ENCODE results near the gene HS1BP3.

The HS1BP3 gene

GRCh38 chr2:20654535-20654813 lies 3.6 kb upstream of the HS1BP3 start:
- H3K4me1 ChIP-seq (ENCODE audit: low read depth, poor library complexity, severe bottlenecking) = peaks cover 10% of the 10 kb centered on the region
- no peaks in the 10 kb centered on the region; the same call in 1 of the 2 replicates for H3K79me2 ChIP-seq (ENCODE audit: insufficient read depth, low read depth)
- no peak for TF ChIP-seq CTCF (conservative IDR thresholded peaks at IDR 0.05; ENCODE audit: low read depth, low read length)
- no peak overlapping the region for H3K9ac ChIP-seq
- H3K27me3 ChIP-seq (ENCODE audit: insufficient read depth, low read depth) = no peaks in the 10 kb centered on the region
- no peak overlapping the region for H2AFZ ChIP-seq (ENCODE audit: low read depth)
- no peak overlapping the region for H3K4me2 ChIP-seq
- no peaks in the 10 kb centered on the region for H3K36me3 ChIP-seq (ENCODE audit: insufficient read depth)
- no peak overlapping the region for H3K27ac ChIP-seq
- H4K20me1 ChIP-seq (ENCODE audit: insufficient read depth) = no peaks in the 10 kb centered on the region
- no peak overlapping the region for H3K4me3 ChIP-seq (IDR thresholded peaks at IDR 0.05; ENCODE audit: insufficient read depth, low read depth, low read length)

DNA sequence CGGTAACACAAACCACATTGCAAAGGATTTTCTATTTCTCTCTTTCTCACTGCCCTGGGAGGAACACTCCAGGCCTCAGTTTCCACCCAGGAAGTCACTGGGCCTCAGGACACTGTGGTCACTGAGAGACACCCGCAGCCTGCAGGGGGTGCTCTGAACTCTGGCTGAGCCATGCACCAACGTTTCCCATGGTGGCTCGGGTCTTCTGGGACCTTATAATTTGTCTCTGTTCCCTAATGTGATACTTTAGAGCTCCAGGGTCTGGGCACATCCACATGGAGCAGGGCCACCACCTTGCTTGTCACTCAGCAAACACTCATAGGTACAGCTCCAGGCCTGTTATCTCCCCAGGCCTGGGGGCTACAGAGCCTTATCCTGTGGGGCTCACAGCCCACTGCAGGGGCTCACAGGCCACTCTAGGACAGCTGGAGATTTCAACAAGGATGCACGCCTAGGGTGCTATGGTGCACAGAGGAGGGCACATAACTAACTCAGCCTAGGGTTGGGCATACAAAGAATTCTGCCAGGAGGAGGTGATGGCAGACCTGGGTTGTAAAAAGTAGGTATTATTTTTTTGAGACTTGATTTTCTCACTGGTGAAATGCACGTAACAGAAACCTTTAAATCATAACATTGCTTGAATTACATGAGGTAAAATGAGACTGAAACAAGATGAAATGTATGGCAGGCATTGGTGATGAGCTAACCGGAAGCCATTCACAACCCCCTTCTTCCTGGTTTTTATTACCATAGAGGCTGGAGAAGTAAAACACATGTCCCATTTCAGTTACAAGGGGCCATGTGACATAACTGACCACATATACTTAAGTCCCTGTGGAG lies 3.0 kb upstream of the HS1BP3 start:
- no peak overlapping the region for H3K27ac ChIP-seq
- H3K9ac ChIP-seq = no peak overlapping the region
- no peak overlapping the region for H2AFZ ChIP-seq (ENCODE audit: low read depth)
- H3K36me3 ChIP-seq (ENCODE audit: insufficient read depth) = no peaks in the 10 kb centered on the region
- H3K4me1 ChIP-seq (ENCODE audit: low read depth, poor library complexity, severe bottlenecking) = peaks cover 10% of the 10 kb centered on the region
- H3K79me2 ChIP-seq (ENCODE audit: insufficient read depth, low read depth) = no peaks in the 10 kb centered on the region; the same call in 1 of the 2 replicates
- H3K27me3 ChIP-seq (ENCODE audit: insufficient read depth, low read depth) = no peaks in the 10 kb centered on the region
- no peak overlapping the region for H3K4me2 ChIP-seq
- no peaks in the 10 kb centered on the region for H4K20me1 ChIP-seq (ENCODE audit: insufficient read depth)
- no peak overlapping the region for H3K4me3 ChIP-seq (IDR thresholded peaks at IDR 0.05; ENCODE audit: insufficient read depth, low read depth, low read length)
- TF ChIP-seq CTCF (conservative IDR thresholded peaks at IDR 0.05; ENCODE audit: low read depth, low read length) = no peak

DNA sequence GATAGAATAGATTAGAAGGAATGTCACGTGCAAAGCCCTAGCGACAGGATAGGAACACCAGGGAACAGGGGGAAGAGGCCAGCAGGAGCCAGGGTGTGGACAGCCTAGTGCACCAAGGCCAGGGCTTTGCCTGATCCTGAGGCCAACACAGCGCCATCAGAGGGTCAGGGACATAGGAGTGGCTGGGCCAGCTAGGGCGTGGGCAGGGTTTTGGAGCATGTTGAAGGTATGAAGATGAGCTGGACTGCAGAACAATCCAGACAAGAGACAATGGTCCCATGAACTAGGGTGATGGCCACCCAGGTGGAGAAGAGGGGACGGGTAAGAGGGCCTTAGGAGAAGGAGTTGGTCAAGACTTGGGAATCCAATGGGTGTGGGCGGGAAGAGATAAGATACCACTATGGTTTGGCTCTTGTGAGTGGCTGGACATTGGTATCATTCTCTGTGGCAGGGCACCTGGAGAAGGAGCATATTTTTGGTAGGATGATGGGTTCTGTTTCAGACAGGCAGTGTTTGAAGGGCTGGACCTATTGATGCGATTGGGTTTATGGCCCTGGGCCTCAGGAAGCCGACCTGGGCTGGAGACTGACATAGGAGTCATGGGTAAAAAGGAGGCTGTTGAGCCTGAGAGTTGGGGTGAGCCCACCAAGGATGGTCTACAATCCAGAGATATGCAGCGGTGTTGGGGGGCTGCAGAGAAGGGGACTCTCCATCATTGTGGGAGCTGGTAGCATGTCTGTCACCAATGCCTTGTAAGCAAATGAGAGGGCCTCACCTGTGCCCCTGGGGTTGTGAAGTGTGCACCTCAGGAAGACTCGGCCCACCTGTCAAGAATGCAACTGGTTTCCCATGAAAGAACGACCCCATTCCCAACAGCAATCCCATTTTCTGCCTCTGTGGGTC lies 2.0 kb upstream of the HS1BP3 start:
- peaks cover 10% of the 10 kb centered on the region for H3K4me1 ChIP-seq (ENCODE audit: low read depth, poor library complexity, severe bottlenecking)
- no peak overlapping the region for H3K4me2 ChIP-seq
- TF ChIP-seq CTCF (conservative IDR thresholded peaks at IDR 0.05; ENCODE audit: low read depth, low read length) = no peak
- no peaks in the 10 kb centered on the region for H3K27me3 ChIP-seq (ENCODE audit: insufficient read depth, low read depth)
- no peak overlapping the region for H3K4me3 ChIP-seq (IDR thresholded peaks at IDR 0.05; ENCODE audit: insufficient read depth, low read depth, low read length)
- H4K20me1 ChIP-seq (ENCODE audit: insufficient read depth) = no peaks in the 10 kb centered on the region
- no peaks in the 10 kb centered on the region; the same call in 1 of the 2 replicates for H3K79me2 ChIP-seq (ENCODE audit: insufficient read depth, low read depth)
- H3K36me3 ChIP-seq (ENCODE audit: insufficient read depth) = no peaks in the 10 kb centered on the region
- H3K27ac ChIP-seq = no peak overlapping the region
- H2AFZ ChIP-seq (ENCODE audit: low read depth) = no peak overlapping the region
- no peak overlapping the region for H3K9ac ChIP-seq

DNA sequence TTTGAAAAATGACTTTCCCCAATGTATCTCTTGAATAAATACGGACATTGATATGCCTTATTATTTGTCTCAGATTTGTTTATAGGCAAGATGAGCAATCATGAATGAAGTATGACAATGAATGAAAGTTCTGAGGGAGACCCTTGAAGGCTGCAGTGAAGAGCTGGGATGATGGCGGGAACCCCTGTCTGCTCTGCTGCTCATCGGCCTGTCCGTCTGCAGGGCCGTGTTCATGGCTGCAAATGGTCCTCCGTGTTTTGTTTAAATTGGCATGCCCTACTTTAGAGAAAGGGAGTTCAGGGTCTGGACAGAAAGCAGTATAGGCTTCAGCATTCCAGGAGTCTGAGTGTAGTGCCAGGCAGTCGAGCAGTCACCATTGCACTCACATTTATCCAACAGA lies 1.2 kb upstream of the HS1BP3 start:
- TF ChIP-seq CTCF (conservative IDR thresholded peaks at IDR 0.05; ENCODE audit: low read depth, low read length) = no peak
- Histone ChIP-seq H2AFZ (ENCODE audit: low read depth) (no peak overlapping the region), H4K20me1 (ENCODE audit: insufficient read depth) (no peaks in the 10 kb centered on the region), H3K27me3 (ENCODE audit: insufficient read depth, low read depth) (no peaks in the 10 kb centered on the region), H3K36me3 (ENCODE audit: insufficient read depth) (no peaks in the 10 kb centered on the region), H3K4me1 (ENCODE audit: low read depth, poor library complexity, severe bottlenecking) (peaks cover 10% of the 10 kb centered on the region), H3K4me2 (no peak overlapping the region), H3K4me3 (IDR thresholded peaks at IDR 0.05; ENCODE audit: insufficient read depth, low read depth, low read length) (no peak overlapping the region), H3K79me2 (ENCODE audit: insufficient read depth, low read depth) (no peaks in the 10 kb centered on the region; the same call in 1 of the 2 replicates), H3K27ac (no peak overlapping the region), H3K9ac (no peak overlapping the region)

All from KMS-11 (cell line).